Measurements from ENCODE around the gene KPTN. TPM values are rescaled to one million over a fixed set of nuclear protein-coding genes. Genes with fewer than 3 reads are reported as not detected.

The KPTN gene
- total RNA-seq, 1 experiment from 2014 or later, result 19.7 TPM

DNA sequence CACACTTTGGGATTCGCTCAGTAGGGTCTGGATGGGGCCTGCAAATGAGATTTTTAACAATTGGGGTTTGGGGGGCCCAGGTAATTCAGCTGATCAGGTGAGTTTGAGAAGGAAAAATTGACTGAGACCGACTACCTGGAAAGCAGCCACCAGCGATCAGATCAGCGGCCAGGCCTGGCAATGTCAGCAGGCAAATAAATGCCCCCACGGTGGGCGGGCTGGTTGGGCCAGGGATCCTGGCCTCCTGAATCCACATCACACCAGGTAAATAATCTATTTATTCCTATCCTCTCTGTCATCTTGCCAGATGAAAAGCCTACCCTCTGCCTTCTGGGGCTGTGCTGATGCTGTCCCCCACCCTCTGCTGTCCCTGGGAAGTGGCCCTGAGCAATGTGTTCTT lies 21.5 kb upstream of the KPTN start:
- no peak overlapping the region for H3K27ac Mint-ChIP-seq (ENCODE audit: unreplicated experiment)
- BruUV-seq (replicated peaks), result no TSS peak

DNA sequence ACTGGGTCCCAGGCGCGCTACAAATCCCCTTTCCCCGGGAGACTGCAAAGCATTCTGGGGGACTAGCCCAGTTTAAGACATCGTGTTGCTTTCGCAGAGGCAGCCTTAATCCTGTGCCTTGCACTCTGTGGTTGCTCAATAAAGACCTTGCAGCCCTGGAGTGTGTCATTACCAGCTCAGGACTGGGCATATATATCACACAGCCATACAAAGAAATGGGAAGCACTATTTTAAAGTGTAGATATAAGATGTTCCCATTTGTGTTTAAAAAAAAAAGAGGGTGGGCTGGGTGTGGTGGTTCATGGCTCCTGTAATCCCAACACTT lies 19.8 kb upstream of the KPTN start:
- no TSS peak for BruUV-seq (replicated peaks)
- intact Hi-C loops (cut with micrococcal nuclease; ENCODE audit: unreplicated experiment), result no loop called here
- no peak overlapping the region for H3K27ac Mint-ChIP-seq (ENCODE audit: unreplicated experiment)
- no peak overlapping the region for H3K4me3 Mint-ChIP-seq (ENCODE audit: unreplicated experiment)
- H3K36me3 ChIP-seq (ENCODE audit: control insufficient read depth, insufficient read depth, low read length), result no peaks in the 10 kb centered on the region; the same call in 1 of the 2 replicates
- H3K27me3 Mint-ChIP-seq (ENCODE audit: insufficient read depth, unreplicated experiment), result no peaks in the 10 kb centered on the region
- H3K4me1 Mint-ChIP-seq (ENCODE audit: low read depth, unreplicated experiment), result no peaks in the 10 kb centered on the region
- no peaks in the 10 kb centered on the region for H3K9me3 ChIP-seq
- H3K27me3 ChIP-seq (replicated peaks; ENCODE audit: control insufficient read depth, insufficient read depth, low read length), result no peaks in the 10 kb centered on the region
- peaks cover 53% of the 10 kb centered on the region for H3K36me3 Mint-ChIP-seq (ENCODE audit: insufficient read depth, unreplicated experiment)
- no peaks in the 10 kb centered on the region for H3K4me1 ChIP-seq
- POLR2A ChIA-PET, result no interaction called here
- no peak for DNase-seq
- TF ChIP-seq, protein P1, sequence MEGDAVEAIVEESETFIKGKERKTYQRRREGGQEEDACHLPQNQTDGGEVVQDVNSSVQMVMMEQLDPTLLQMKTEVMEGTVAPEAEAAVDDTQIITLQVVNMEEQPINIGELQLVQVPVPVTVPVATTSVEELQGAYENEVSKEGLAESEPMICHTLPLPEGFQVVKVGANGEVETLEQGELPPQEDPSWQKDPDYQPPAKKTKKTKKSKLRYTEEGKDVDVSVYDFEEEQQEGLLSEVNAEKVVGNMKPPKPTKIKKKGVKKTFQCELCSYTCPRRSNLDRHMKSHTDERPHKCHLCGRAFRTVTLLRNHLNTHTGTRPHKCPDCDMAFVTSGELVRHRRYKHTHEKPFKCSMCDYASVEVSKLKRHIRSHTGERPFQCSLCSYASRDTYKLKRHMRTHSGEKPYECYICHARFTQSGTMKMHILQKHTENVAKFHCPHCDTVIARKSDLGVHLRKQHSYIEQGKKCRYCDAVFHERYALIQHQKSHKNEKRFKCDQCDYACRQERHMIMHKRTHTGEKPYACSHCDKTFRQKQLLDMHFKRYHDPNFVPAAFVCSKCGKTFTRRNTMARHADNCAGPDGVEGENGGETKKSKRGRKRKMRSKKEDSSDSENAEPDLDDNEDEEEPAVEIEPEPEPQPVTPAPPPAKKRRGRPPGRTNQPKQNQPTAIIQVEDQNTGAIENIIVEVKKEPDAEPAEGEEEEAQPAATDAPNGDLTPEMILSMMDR (IDR thresholded peaks at IDR 0.05; ENCODE audit: insufficient read depth in 1 of 2, low read depth in 1 of 2, low read length in 1 of 2, severe bottlenecking in 1 of 2, unreplicated experiment in 1 of 2), result no peak
- CTCF ChIA-PET, result no interaction called here
- H3K9me3 Mint-ChIP-seq (ENCODE audit: unreplicated experiment), result no peaks in the 10 kb centered on the region
- no peak overlapping the region for H3K4me3 ChIP-seq (ENCODE audit: low read depth, low read length)

More for the DNA sequence above, 21.5 kb upstream of the KPTN start:
- Mint-ChIP-seq H3K4me1 (ENCODE audit: low read depth, unreplicated experiment) (no peaks in the 10 kb centered on the region), H3K9me3 (ENCODE audit: unreplicated experiment) (no peaks in the 10 kb centered on the region), H3K36me3 (ENCODE audit: insufficient read depth, unreplicated experiment) (peaks cover 61% of the 10 kb centered on the region), H3K27me3 (ENCODE audit: insufficient read depth, unreplicated experiment) (no peaks in the 10 kb centered on the region), H3K4me3 (ENCODE audit: unreplicated experiment) (no peak overlapping the region)
- intact Hi-C loops (cut with micrococcal nuclease; ENCODE audit: unreplicated experiment), result no loop called here
- ChIA-PET POLR2A (no interaction called here), CTCF (interaction anchor here (0.6 kb wide), 1 partner anchor 69 kb away, joined by 5 read pairs; no protein-coding TSS in a partner anchor)
- Histone ChIP-seq H3K4me1 (no peaks in the 10 kb centered on the region), H3K36me3 (ENCODE audit: control insufficient read depth, insufficient read depth, low read length) (no peaks in the 10 kb centered on the region), H3K9me3 (no peaks in the 10 kb centered on the region), H3K4me3 (ENCODE audit: low read depth, low read length) (no peak overlapping the region), H3K27me3 (replicated peaks; ENCODE audit: control insufficient read depth, insufficient read depth, low read length) (no peaks in the 10 kb centered on the region)
- TF ChIP-seq, protein P1 (IDR thresholded peaks at IDR 0.05; ENCODE audit: insufficient read depth in 1 of 2, low read depth in 1 of 2, low read length in 1 of 2, severe bottlenecking in 1 of 2, unreplicated experiment in 1 of 2), result no peak
- DNase-seq, result no peak

DNA sequence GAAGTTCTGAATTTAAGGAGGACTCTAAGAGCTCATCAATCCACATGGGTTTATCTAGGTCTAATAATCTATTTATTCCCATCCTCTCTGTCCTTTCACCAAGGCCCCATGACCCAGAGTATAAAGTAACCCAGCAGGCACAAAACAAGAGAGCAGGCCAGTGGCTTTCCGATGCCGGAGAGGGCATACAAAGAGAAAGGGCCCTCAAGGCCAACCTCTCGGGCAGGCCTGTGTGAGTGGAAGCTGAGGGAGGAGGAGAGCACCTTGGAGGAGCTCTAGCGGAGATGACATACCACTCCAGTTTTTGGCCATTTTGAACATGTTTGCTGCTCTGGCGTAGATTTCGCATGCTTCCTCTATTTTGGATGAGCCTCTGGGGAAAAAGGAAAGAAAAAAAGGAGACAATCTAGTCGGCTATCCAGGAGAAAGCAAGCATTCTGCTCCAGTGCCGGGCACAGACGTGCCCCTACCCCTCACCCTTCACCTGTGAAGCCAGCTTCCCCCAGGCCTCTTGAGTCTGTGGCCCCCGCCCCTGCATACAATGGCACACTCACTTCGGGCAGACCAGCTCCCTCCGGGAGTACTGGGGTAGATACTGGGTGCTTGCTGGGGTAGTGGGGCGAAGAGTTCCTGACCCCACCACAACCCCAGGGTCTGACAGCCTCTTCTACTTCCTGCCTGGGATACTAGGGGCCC lies 19.3 kb upstream of the KPTN start:
- no peak for DNase-seq
- TF ChIP-seq, protein P1 (IDR thresholded peaks at IDR 0.05; ENCODE audit: insufficient read depth in 1 of 2, low read depth in 1 of 2, low read length in 1 of 2, severe bottlenecking in 1 of 2, unreplicated experiment in 1 of 2), result no peak
- ChIA-PET CTCF (no interaction called here), POLR2A (no interaction called here)
- Mint-ChIP-seq H3K4me3 (ENCODE audit: unreplicated experiment) (no peak overlapping the region), H3K36me3 (ENCODE audit: insufficient read depth, unreplicated experiment) (peaks cover 52% of the 10 kb centered on the region), H3K27ac (ENCODE audit: unreplicated experiment) (no peak overlapping the region), H3K4me1 (ENCODE audit: low read depth, unreplicated experiment) (no peaks in the 10 kb centered on the region), H3K9me3 (ENCODE audit: unreplicated experiment) (no peaks in the 10 kb centered on the region), H3K27me3 (ENCODE audit: insufficient read depth, unreplicated experiment) (no peaks in the 10 kb centered on the region)
- no peaks in the 10 kb centered on the region for H3K4me1 ChIP-seq
- H3K27me3 ChIP-seq (replicated peaks; ENCODE audit: control insufficient read depth, insufficient read depth, low read length), result no peaks in the 10 kb centered on the region
- BruUV-seq (replicated peaks), result no TSS peak
- intact Hi-C loops (cut with micrococcal nuclease; ENCODE audit: unreplicated experiment), result no loop called here
- no peak overlapping the region for H3K4me3 ChIP-seq (ENCODE audit: low read depth, low read length)
- H3K9me3 ChIP-seq, result no peaks in the 10 kb centered on the region
- H3K36me3 ChIP-seq (ENCODE audit: control insufficient read depth, insufficient read depth, low read length), result no peaks in the 10 kb centered on the region; the same call in 1 of the 2 replicates
